ENCODE results near the gene CCDC8.
A peak's percentile ranks its signal among the peaks of the same experiment; 100 is the strongest.
"Not testable (repeated sequence)": the region's sequence is repeated elsewhere in the genome, so short reads cannot be mapped to it uniquely, and the experiment has no call there.

CCDC8 gene

DNA sequence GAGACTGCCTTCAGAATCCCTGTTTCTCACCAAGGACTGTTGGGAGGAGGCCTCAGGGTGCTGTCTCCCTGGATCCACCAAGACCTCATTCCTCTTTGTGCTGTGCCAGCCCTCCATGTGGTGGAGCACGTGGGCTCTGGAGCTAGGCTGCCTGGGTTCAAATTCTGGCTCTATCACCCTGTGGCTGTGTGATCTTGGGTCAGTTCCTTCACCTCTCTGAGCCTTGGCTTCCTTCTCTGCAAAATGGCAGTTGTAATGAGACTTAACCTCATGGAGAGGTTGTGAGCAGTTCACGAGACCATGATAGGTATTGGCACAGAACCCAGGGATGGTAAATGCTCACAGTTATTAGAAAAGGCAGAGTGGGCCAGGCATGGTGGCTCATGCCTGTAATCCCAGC is 9.0 kb upstream of the CCDC8 start:
- no peak overlapping the region for H3K4me3 ChIP-seq (ENCODE audit: control insufficient read depth, low read depth, low read length)
- no peak for TF ChIP-seq CTCF (conservative IDR thresholded peaks at IDR 0.05; ENCODE audit: control insufficient read depth, insufficient read depth, low read depth, low read length)
- DNase-seq (ENCODE audit: low read depth): no peak

DNA sequence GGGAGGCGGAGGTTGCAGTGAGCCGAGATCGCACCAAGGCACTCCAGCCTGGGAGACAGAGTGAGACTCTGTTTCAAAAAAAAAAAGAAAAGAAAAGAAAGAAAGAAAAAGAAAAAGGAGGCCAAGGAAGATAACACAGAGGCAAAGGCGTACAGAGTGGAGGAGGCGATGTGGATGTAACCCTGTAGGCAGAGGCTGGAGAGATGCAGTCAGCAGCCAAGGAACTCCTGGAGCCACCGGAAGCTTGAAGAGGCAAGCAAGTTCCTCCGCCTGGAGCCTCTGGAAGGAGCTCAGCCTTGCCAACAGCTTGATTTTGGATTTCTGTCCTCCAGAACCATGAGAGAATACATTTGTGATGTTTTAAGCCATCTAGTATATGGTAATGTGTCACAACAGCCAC is 6.7 kb upstream of the CCDC8 start:
- no peak overlapping the region for H3K4me3 ChIP-seq (ENCODE audit: control insufficient read depth, low read depth, low read length)
- no peak for DNase-seq (ENCODE audit: low read depth)
- TF ChIP-seq CTCF (conservative IDR thresholded peaks at IDR 0.05; ENCODE audit: control insufficient read depth, insufficient read depth, low read depth, low read length): no peak

DNA sequence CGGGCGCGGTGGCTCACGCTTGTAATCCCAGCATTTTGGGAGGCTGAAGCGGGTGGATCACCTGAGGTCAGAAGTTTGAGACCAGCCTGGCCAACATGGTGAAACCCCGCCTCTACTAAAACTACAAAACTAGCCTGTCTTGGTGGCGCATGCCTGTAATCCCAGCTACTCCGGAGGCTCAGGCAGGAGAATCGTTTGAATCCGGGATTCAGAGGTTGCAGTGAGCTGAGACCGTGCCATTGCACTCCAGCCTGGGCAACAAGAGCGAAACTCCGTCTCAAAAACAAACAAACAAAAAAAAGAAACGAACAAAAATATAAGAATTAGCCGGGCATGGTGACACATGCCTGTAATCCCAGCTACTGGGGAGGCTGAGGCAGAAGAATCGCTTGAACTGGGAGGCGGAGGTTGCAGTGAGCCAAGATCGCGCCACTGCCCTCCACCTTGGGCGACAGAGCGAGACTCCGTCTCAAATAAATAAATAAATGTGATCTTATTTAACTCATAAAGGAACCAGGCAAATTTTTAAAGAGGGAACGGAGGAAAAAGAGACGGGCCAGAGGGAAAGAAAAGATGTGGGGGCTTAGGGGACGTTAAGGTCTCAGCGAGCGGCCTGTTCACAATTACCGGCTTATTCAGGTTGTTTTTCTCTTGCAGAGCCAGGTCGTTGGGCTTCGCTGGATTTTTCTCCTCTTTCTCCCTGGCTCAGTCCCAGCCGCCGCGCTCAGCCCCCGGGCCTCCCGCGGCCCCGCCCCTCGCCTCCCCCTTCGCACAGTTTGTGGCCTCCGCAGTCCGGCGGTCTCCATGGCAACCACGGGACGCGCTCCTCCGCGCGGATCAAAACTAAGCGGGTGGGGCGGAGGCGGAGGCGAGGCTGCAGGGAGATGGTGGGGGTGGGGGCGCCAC is 2.7 kb upstream of the CCDC8 start:
- peak; percentile 81 for DNase-seq (ENCODE audit: low read depth)
- H3K4me3 ChIP-seq (ENCODE audit: control insufficient read depth, low read depth, low read length): peak overlapping the region; percentile 52

DNA sequence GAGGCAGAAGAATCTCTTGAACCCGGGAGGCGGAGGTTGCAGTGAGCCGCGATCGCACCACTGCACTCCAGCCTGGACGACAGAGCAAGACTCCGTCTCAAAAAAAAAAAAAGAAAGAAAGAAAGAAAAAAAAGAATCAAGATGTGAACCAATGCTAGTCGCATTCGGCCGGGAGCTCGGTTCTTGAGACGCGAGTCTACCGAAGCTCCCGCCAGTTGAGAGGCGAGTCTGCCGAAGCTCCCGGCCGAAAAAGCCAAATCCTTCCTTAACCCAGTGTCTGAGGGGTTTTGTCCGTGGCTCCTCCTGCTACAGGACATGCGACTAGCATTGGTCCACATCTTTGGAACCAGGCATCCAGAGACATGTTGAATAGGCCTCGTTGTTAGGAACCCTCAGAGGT is 1.5 kb upstream of the CCDC8 start:
- DNase-seq (ENCODE audit: low read depth); H3K4me3 ChIP-seq (ENCODE audit: control insufficient read depth, low read depth, low read length): not testable (repeated sequence)

GRCh38 chr19:46412650-46413261 is 608 bp downstream of the CCDC8 start:
- no peak for DNase-seq (ENCODE audit: low read depth)
- H3K4me3 ChIP-seq (ENCODE audit: control insufficient read depth, low read depth, low read length): peak overlapping the region; percentile 63
- TF ChIP-seq CTCF (conservative IDR thresholded peaks at IDR 0.05; ENCODE audit: control insufficient read depth, insufficient read depth, low read depth, low read length): no peak

- DNase-seq (ENCODE audit: low read depth): no peak
- H3K4me3 ChIP-seq (ENCODE audit: control insufficient read depth, low read depth, low read length): peak overlapping the region; percentile 63
- TF ChIP-seq CTCF (conservative IDR thresholded peaks at IDR 0.05; ENCODE audit: control insufficient read depth, insufficient read depth, low read depth, low read length): no peak
Measured at GRCh38 chr19:46411925-46412649, 1.3 kb downstream of the CCDC8 start.

- TF ChIP-seq CTCF (conservative IDR thresholded peaks at IDR 0.05; ENCODE audit: control insufficient read depth, insufficient read depth, low read depth, low read length): no peak
- H3K4me3 ChIP-seq (ENCODE audit: control insufficient read depth, low read depth, low read length): peak overlapping the region; percentile 63
- no peak for DNase-seq (ENCODE audit: low read depth)
Measured at GRCh38 chr19:46411088-46411924, 2.1 kb downstream of the CCDC8 start.

Measured in fibroblast of mammary gland (primary cell).